Body of pancreas (tissue), 4 donors: ENCODE measurements around the gene AGR2. TPM values are rescaled to one million over a fixed set of nuclear protein-coding genes. Genes with fewer than 3 reads are reported as not detected.

Source experiments
- ATAC-seq: fragments of 150-250 bp; one replicate; pipeline ENCODE4 v1.9.1; 2016
- DNase-seq, 4 donors: peaks; one replicate each; pipeline ENCODE4 v3.0.0-alpha.2; 2019
- H3K27ac ChIP-seq, 4 donors: fragments of 200-600 bp; sonication (generic); 1 replicate in 3 of 4; 2 replicates in 1 of 4; pipeline versions ENCODE4 v1.5.1 to v1.6.1; 2016 to 2019; ENCODE audit warnings: mild to moderate bottlenecking in 1 of 4, mixed read lengths in 1 of 4, moderate library complexity in 1 of 4
- H3K27me3 ChIP-seq, 2 donors: fragments of 200-600 bp; sonication (generic); one replicate each; pipeline ENCODE4 v1.6.0; 2016; ENCODE audit warnings: mild to moderate bottlenecking in 1 of 2
- H3K36me3 ChIP-seq, 2 donors: fragments of 200-600 bp; sonication (generic); replicated peaks in 1 of 2; 2 replicates each; pipeline ENCODE4 v1.5.1; 2016; ENCODE audit warnings: low read depth in 2 of 2; ENCODE audit not compliant: insufficient read depth in 1 of 2
- H3K4me1 ChIP-seq: fragments of 200-600 bp; sonication (generic); one replicate; pipeline ENCODE4 v1.6.0; 2016
- H3K4me3 ChIP-seq, 2 donors: fragments of 200-600 bp; sonication (generic); 1 replicate in 1 of 2; 2 replicates in 1 of 2; pipeline ENCODE4 v1.5.1; 2016 to 2019
- H3K9me3 ChIP-seq, 3 donors: fragments of 200-600 bp; sonication (generic); 1 replicate in 2 of 3; 2 replicates in 1 of 3; pipeline ENCODE4 v1.5.1; 2016
- POLR2A ChIP-seq, 3 donors: fragments of 450-650 bp; IDR thresholded peaks; one replicate each; pipeline ENCODE4 v1.6.1; 2016; ENCODE audit warnings: antibody characterized with exemption in 3 of 3, mild to moderate bottlenecking in 2 of 3
- WGBS, 2 donors: methylation state at CpG; one replicate each; pipeline ENCODE4 v1.1.5; 2017; 5-methylcytosine and 5-hydroxymethylcytosine counted together
- intact Hi-C: fragments of 100-400 bp; cut with DNase I; formaldehyde crosslinking; loops from one replicate; pipeline ENCODE4 v1.15.1; 2023
- total RNA-seq, 2 donors: library from RNA; depleted of rRNA; stranded (reverse); fragments of >200 nt; gene quantifications; one replicate each; pipeline ENCODE4 v1.1.0, GENCODE V29; 2016
- TF ChIP-seq, protein P1 (sequence below), 7 experiments: fragments of 450-650 bp in 4 of 7; fragments of 200-600 bp in 3 of 7; sonication (generic) in 3 of 7; IDR thresholded peaks; one replicate each; pipeline ENCODE4 v1.5.1; 2016 to 2019; ENCODE audit warnings: antibody characterized with exemption in 7 of 7

Gene AGR2
- total RNA-seq, 2 donors from 2014 or later, result 6.3 to 20.0 TPM

DNA sequence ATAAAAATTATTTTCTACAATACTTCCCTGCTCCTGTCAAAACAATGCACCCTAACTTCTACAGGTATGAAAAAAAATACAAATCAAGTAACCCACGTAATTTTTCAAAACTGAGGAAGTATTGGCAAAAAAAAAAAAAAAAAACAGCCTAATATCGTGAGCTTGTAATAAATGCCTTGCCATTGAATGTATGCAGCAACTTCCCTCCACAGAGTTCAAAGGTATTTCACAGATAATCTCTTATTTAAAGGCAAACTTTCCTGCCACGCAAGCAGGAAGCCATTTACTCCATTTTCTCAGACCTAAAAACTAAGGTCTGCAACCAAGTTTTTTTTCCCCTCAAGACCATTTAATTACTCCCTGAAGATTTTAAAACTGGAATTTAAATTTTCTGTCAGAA, 642 bp upstream of the AGR2 start:
- Histone ChIP-seq H3K4me1 (no peaks in the 10 kb centered on the region), H3K36me3 (no peaks in the 10 kb centered on the region), H3K4me3 (no peak overlapping the region), H3K9me3 (no peaks in the 10 kb centered on the region), H3K27ac (peak overlapping the region in 2 of 4 donors; percentile 35 to 45), H3K27me3 (no peaks in the 10 kb centered on the region)
- ATAC-seq (no peak), DNase-seq (no peak)
- WGBS, 2 donors, result 46% methylated on average over 3 of the region's 3 CpGs
- no peak for TF ChIP-seq POLR2A (IDR thresholded peaks at IDR 0.05)
- TF ChIP-seq, protein P1, sequence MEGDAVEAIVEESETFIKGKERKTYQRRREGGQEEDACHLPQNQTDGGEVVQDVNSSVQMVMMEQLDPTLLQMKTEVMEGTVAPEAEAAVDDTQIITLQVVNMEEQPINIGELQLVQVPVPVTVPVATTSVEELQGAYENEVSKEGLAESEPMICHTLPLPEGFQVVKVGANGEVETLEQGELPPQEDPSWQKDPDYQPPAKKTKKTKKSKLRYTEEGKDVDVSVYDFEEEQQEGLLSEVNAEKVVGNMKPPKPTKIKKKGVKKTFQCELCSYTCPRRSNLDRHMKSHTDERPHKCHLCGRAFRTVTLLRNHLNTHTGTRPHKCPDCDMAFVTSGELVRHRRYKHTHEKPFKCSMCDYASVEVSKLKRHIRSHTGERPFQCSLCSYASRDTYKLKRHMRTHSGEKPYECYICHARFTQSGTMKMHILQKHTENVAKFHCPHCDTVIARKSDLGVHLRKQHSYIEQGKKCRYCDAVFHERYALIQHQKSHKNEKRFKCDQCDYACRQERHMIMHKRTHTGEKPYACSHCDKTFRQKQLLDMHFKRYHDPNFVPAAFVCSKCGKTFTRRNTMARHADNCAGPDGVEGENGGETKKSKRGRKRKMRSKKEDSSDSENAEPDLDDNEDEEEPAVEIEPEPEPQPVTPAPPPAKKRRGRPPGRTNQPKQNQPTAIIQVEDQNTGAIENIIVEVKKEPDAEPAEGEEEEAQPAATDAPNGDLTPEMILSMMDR (IDR thresholded peaks at IDR 0.05), result no peak
- intact Hi-C loops, result no loop called here

DNA sequence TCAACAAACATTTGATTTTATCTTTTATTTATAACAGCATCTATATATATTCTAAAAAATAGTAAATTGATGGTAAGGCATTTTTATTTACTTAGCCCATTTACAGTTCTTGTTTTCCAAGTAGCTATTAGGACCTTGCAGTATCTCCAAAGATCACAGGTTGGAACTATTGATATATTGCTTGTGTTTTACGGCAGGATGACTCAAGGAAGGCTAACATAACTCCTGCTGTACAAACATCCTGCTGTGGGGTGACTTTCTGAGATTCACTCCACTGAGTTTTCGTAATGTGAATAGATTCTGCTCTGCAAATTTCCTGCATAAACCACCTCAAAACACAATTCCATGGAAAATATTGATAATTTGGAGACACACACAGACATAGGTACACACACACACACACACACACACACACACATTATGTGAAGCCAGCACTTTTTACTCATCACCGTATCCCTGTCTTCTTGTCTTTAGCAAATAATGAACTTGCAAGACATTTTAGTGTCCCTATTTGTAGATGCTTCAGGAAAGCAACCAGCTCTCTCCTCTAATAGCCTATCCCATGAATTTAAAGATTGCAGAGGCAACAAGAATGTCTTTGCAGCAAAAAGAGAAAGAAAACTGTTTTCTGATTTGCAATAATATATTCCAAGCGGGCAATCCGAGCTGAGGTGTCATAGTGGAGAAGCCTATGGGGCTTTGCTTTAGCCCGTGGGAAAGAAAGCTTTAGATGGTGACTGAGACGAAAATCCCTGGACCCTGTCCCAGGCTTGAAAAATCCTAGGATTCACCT, 722 bp downstream of the AGR2 start:
- TF ChIP-seq, protein P1 (IDR thresholded peaks at IDR 0.05), result no peak
- TF ChIP-seq POLR2A (IDR thresholded peaks at IDR 0.05), result no peak
- intact Hi-C loops, result no loop called here
- no peaks in the 10 kb centered on the region for H3K27me3 ChIP-seq
- no peaks in the 10 kb centered on the region for H3K36me3 ChIP-seq
- ATAC-seq, result no peak
- no peak overlapping the region for H3K4me3 ChIP-seq
- no peaks in the 10 kb centered on the region for H3K9me3 ChIP-seq
- DNase-seq, result no peak
- no peaks in the 10 kb centered on the region for H3K4me1 ChIP-seq
- peak overlapping the region in 2 of 4 donors; percentile 35 to 45 for H3K27ac ChIP-seq
- WGBS, 2 donors, result 73 to 79% methylated on average over 7 of the region's 7 CpGs

DNA sequence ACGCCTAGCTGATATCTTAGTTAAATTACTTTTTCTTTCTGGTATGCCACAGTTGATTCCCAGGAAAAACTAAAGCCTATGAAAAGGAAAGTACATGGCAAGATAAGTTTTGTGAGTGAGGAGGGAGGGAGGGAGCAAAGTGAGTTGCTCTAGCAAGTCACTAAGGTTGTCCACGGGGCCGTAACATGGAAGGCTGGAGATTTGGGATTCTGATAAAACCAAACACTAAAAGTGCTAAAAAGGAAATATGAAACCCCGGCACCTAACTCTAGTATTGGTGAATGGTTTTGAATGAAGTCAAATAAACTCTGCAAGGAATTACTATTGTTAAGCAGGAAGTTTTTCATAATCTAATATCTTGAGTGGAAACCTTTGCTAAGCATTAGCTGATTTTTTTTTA, 1.7 kb downstream of the AGR2 start:
- intact Hi-C loops, result no loop called here
- TF ChIP-seq, protein P1 (IDR thresholded peaks at IDR 0.05), result no peak
- no peak for TF ChIP-seq POLR2A (IDR thresholded peaks at IDR 0.05)
- WGBS, 2 donors, result 85 to 88% methylated on average over 4 of the region's 4 CpGs
- no peak overlapping the region for H3K27ac ChIP-seq
- H3K36me3 ChIP-seq, result no peaks in the 10 kb centered on the region
- H3K9me3 ChIP-seq, result no peaks in the 10 kb centered on the region
- DNase-seq (no peak), ATAC-seq (no peak)
- H3K4me3 ChIP-seq, result no peak overlapping the region
- H3K27me3 ChIP-seq, result no peaks in the 10 kb centered on the region
- H3K4me1 ChIP-seq, result no peaks in the 10 kb centered on the region

GRCh38 chr7:16801579-16801978, 3.2 kb downstream of the AGR2 start:
- DNase-seq (no peak), ATAC-seq (no peak)
- H3K36me3 ChIP-seq, result no peaks in the 10 kb centered on the region
- intact Hi-C loops, result no loop called here
- 90% methylated on average over 4 of the region's 4 CpGs for WGBS, 2 donors
- H3K27ac ChIP-seq, result no peak overlapping the region
- no peaks in the 10 kb centered on the region for H3K9me3 ChIP-seq
- no peaks in the 10 kb centered on the region for H3K27me3 ChIP-seq
- TF ChIP-seq, protein P1 (IDR thresholded peaks at IDR 0.05), result no peak
- TF ChIP-seq POLR2A (IDR thresholded peaks at IDR 0.05), result no peak
- no peaks in the 10 kb centered on the region for H3K4me1 ChIP-seq
- no peak overlapping the region for H3K4me3 ChIP-seq

DNA sequence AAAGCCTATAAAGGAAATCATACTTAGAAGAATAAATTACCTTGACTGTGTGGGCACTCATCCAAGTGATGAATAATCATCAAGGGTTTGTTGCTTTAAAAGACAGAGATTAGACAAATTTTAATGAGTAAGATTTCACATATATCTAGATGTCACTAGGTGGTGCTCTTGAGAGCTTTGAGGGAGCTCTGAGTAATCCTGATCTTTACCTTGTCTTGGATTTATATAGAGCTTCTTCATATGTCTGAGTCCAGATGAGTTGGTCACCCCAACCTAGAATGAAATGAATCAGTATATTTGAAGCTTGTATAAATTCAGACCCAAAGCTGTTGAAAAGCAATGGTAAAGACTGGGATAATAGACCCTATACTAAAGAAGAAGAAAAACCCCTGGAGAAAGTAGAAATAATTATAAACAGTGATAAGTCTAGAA, 3.7 kb downstream of the AGR2 start:
- DNase-seq (no peak), ATAC-seq (peak; percentile 63)
- intact Hi-C loops, result no loop called here
- Histone ChIP-seq H3K4me3 (no peak overlapping the region), H3K36me3 (no peaks in the 10 kb centered on the region), H3K9me3 (no peaks in the 10 kb centered on the region), H3K27me3 (no peaks in the 10 kb centered on the region), H3K27ac (no peak overlapping the region), H3K4me1 (no peaks in the 10 kb centered on the region)
- TF ChIP-seq, protein P1 (IDR thresholded peaks at IDR 0.05), result peak; percentile 16 to 61 (median 52)
- no peak for TF ChIP-seq POLR2A (IDR thresholded peaks at IDR 0.05)
